Colonic mucosa (tissue), 4 donors: ENCODE measurements around the gene C1orf115. TPM values are rescaled to one million over a fixed set of nuclear protein-coding genes. Genes with fewer than 3 reads are reported as not detected.

Experiments
- DNase-seq: peaks from one replicate; pipeline ENCODE4 v3.0.0-alpha.2; 2020
- H3K27ac ChIP-seq: fragments of 200-600 bp; one replicate; pipeline ENCODE4 v1.8.0; 2021
- H3K27me3 ChIP-seq: fragments of 200-600 bp; one replicate; pipeline ENCODE4 v1.8.0; 2021
- H3K36me3 ChIP-seq: fragments of 200-600 bp; one replicate; pipeline ENCODE4 v1.8.0; 2021
- H3K4me1 ChIP-seq: fragments of 200-600 bp; one replicate; pipeline ENCODE4 v1.8.0; 2021; ENCODE audit warnings: mild to moderate bottlenecking
- H3K4me3 ChIP-seq: fragments of 200-600 bp; one replicate; pipeline ENCODE4 v1.8.0; 2021
- H3K9ac ChIP-seq, 2 donors: one replicate each; pipeline ENCODE4 v1.7.0; 2013; ENCODE audit warnings: control low read depth in 2 of 2, low read depth in 2 of 2, low read length in 2 of 2
- H3K9me3 ChIP-seq: fragments of 200-600 bp; one replicate; pipeline ENCODE4 v1.8.0; 2021
- CTCF ChIP-seq: fragments of 200-600 bp; IDR thresholded peaks from one replicate; pipeline ENCODE4 v1.8.0; 2022; ENCODE audit warnings: antibody characterized with exemption, mild to moderate bottlenecking
- intact Hi-C: fragments of 100-400 bp; cut with DNase I; formaldehyde crosslinking; loops from one replicate; pipeline ENCODE4 v1.14.1; 2022
- total RNA-seq, 2 donors: library from RNA; stranded (reverse); fragmentation: NEBNext Ultra II Directional in 1 of 2; extraction: Animal tissue kit (Norgen Biotek cat#: 25700) in 1 of 2; gene quantifications; one replicate each; pipeline ENCODE4 v1.2.1, GENCODE V29; 2021
- donor health status: healthy.
- donor health status: DM: no; HTN: no; CAD: no.
- donor health status: DM: no; HTN: no; CAD: no.

The C1orf115 gene
- total RNA-seq, 2 donors from 2014 or later = 29.4 to 80.6 TPM

- no peak overlapping the region for H3K4me3 ChIP-seq
- intact Hi-C loops = no loop called here
- H3K9ac ChIP-seq = no peak overlapping the region
- H3K27ac ChIP-seq = no peak overlapping the region
- no peak for TF ChIP-seq CTCF
- no peaks in the 10 kb centered on the region for H3K9me3 ChIP-seq
- H3K27me3 ChIP-seq = no peaks in the 10 kb centered on the region
- H3K4me1 ChIP-seq = no peaks in the 10 kb centered on the region
- no peak for DNase-seq
- H3K36me3 ChIP-seq = no peaks in the 10 kb centered on the region
Measured at GRCh38 chr1:220705782-220706181, 15.6 kb downstream of the C1orf115 start.

- Histone ChIP-seq H3K27me3 (no peaks in the 10 kb centered on the region), H3K4me3 (no peak overlapping the region), H3K27ac (no peak overlapping the region), H3K9me3 (no peaks in the 10 kb centered on the region), H3K36me3 (no peaks in the 10 kb centered on the region), H3K9ac (no peak overlapping the region), H3K4me1 (no peaks in the 10 kb centered on the region)
- no peak for DNase-seq
- intact Hi-C loops = no loop called here
- no peak for TF ChIP-seq CTCF
Measured at GRCh38 chr1:220706480-220706879, 16.3 kb downstream of the C1orf115 start.

GRCh38 chr1:220707160-220707559 is 17.0 kb downstream of the C1orf115 start:
- DNase-seq = no peak
- H3K9me3 ChIP-seq = no peaks in the 10 kb centered on the region
- intact Hi-C loops = no loop called here
- no peak overlapping the region for H3K9ac ChIP-seq
- H3K27me3 ChIP-seq = no peaks in the 10 kb centered on the region
- no peaks in the 10 kb centered on the region for H3K36me3 ChIP-seq
- TF ChIP-seq CTCF = no peak
- no peaks in the 10 kb centered on the region for H3K4me1 ChIP-seq
- no peak overlapping the region for H3K27ac ChIP-seq
- no peak overlapping the region for H3K4me3 ChIP-seq

GRCh38 chr1:220708244-220708643 is 18.1 kb downstream of the C1orf115 start:
- Histone ChIP-seq H3K4me1 (no peaks in the 10 kb centered on the region), H3K9ac (no peak overlapping the region), H3K27ac (no peak overlapping the region), H3K9me3 (no peaks in the 10 kb centered on the region), H3K27me3 (no peaks in the 10 kb centered on the region), H3K36me3 (no peaks in the 10 kb centered on the region), H3K4me3 (no peak overlapping the region)
- no peak for DNase-seq
- no peak for TF ChIP-seq CTCF
- intact Hi-C loops = no loop called here

- Histone ChIP-seq H3K36me3 (no peaks in the 10 kb centered on the region), H3K9ac (no peak overlapping the region), H3K9me3 (no peaks in the 10 kb centered on the region), H3K27ac (no peak overlapping the region), H3K27me3 (no peaks in the 10 kb centered on the region), H3K4me3 (no peak overlapping the region), H3K4me1 (no peaks in the 10 kb centered on the region)
- DNase-seq = no peak
- no peak for TF ChIP-seq CTCF
- intact Hi-C loops = no loop called here
Measured at GRCh38 chr1:220708936-220709801, 19.0 kb downstream of the C1orf115 start.
